ENCODE results near the gene ASTN1.

DNA sequence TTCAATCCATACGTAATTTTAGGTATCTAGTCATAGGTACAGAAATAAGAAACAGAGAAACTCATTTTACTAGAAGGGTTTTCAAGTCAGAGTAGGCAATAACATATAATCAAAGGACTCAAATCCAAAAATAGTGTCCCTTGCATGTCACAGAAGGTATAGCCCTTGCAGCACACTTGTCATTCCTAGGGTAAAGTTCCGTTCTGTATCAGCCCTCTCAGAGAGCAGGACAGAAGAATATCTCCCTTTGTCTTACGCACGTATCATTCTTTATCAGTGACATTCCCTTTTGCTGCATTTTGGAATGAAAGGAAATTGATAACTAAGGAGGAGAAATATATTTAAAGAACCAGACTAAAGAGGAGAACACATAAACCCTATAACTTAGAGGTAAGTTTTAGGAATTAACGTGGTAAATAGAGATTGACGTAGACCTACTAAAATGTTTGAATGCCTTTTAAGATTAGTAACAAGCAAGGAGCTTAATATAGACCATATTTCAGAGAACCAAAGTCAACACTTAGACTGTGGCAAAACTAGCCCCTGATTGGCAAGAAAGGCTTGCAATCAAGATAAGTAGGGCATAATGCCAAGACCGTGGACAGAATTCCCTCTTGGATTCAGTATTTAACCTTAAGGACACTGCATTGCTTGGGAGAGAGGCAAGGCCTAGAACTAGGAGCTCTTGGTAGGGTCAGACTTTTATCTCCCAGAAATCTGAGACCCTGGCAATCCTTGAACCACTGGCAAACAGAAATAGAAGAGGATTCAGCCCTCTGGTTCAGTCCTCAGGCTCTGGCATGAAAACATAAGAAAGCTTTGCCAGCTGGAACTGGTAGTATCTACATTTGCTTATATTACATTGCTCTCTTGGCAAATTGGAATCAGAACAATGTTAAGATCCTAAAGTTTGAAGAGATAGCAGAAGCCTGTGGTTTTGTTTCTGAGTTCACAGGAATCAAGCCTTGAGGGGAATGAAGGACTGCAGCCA, 232.1 kb downstream of the ASTN1 start:
- TF ChIP-seq POLR2A (IDR thresholded peaks at IDR 0.05): no peak
- TF ChIP-seq, protein P1, sequence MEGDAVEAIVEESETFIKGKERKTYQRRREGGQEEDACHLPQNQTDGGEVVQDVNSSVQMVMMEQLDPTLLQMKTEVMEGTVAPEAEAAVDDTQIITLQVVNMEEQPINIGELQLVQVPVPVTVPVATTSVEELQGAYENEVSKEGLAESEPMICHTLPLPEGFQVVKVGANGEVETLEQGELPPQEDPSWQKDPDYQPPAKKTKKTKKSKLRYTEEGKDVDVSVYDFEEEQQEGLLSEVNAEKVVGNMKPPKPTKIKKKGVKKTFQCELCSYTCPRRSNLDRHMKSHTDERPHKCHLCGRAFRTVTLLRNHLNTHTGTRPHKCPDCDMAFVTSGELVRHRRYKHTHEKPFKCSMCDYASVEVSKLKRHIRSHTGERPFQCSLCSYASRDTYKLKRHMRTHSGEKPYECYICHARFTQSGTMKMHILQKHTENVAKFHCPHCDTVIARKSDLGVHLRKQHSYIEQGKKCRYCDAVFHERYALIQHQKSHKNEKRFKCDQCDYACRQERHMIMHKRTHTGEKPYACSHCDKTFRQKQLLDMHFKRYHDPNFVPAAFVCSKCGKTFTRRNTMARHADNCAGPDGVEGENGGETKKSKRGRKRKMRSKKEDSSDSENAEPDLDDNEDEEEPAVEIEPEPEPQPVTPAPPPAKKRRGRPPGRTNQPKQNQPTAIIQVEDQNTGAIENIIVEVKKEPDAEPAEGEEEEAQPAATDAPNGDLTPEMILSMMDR (IDR thresholded peaks at IDR 0.05): no peak

All from heart left ventricle (tissue), 13 donors.